NCI-H2196 treated with DMSO at 0.1 percent for 48 hours (cell line): ENCODE results near the gene PEX1.
A peak's percentile ranks its signal among the peaks of the same experiment; 100 is the strongest.
"Not testable (repeated sequence)": the region's sequence is repeated elsewhere in the genome, so short reads cannot be mapped to it uniquely, and the experiment has no call there.

Source experiments
- DNase-seq: peaks from one replicate; lab custom pipeline; 2025; ENCODE audit not compliant: unreplicated experiment; lab: John Stamatoyannopoulos, UW

PEX1 gene

DNA sequence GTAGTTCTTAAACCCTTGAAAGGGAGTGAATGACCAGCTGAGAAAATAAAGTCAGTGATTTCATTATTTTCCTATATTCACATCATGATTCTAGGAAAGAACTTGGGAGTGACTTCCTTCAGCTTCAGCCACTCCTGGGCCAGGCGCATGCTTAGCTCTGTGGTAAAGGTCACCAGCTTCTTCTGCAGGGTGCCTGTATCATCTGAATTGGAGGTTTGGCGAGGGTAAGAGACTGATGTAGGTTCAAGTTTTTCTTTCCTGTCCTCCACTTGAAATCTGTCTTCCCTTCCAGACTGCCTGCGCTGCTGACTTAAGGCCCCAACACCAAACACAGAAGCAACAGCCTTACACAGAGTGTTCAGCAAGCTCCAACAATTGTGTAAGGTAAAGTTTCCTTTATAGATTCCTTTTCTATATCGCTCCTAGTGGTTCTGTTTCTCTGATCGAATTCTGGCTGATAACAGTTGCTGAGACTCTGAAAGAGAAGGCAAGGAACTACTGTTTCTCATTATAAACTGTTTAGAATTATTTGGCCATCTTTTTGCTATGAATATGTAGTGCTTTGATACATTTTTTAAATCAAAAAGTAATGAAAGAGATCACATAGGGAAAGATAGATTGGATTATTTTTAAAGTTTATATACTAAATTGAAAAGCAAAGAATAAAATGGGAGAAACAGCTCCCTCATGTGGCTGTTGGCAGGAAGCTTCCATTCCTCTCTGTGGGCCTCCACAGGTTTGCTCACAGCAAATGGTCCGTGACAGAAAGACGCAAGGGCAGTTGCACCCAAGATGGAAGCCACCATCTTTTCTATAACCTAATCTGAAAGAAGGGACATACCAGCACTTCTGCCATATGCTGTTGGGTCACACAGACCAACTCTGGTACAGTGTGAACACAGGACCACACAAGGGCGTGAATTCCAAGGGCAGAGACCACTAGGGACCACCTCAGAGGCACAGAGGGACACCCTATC lies 67.0 kb downstream of the PEX1 start:
- peak; percentile 69 for DNase-seq

DNA sequence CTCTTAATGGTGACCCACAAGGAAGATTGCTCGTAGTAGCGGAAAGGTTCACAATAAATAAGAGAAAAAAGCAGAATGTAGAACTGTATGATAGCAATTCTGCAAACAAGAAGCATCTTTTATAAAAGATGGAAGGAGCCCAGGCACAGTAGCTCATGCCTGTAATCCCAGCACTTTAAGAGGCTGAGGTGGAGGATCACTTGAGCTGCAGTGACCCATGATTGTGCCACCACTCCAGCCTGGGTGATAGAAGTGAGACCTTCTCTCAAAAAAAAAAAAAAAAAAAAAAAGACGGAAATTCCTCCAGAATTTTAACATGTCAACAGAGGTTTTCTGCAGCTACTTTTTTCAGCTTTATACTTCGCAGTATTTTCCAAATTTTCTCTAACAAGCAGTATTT lies 67.8 kb downstream of the PEX1 start:
- DNase-seq, result no peak

DNA sequence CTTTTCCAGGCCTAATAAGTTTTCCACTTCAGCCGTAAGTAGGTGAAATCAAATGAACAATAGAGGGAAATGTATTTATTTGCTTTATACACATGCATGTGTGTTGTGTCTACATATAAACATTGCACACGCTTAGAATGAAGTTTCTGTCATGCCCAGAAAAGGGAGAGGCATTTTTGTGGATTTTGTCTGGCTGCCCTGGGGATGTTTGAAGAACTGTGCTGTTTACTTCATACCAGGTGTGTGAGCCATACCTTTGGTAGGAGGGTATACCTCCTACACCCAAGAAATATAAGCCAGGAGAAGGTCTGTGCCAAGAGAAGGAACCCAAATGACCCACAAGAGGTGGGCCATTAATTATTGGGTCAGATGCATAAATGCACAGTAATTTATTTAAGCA lies 68.2 kb downstream of the PEX1 start:
- no peak for DNase-seq

DNA sequence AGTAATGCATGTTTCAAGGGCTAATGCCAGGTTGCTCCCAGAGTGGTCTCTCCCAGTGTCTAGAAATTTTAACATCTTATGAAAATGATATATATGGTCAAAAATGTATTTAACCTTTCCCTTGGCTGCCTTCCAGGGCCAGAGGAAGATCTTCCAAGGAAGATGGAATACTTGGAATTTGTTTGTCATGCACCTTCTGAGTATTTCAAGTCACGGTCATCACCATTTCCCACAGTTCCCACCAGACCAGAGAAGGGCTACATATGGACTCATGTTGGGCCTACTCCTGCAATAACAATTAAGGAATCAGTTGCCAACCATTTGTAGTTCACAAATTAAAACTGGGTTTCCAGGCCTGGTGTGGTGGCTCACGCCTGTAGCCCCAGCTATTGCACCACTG lies 72.1 kb downstream of the PEX1 start:
- no peak for DNase-seq

DNA sequence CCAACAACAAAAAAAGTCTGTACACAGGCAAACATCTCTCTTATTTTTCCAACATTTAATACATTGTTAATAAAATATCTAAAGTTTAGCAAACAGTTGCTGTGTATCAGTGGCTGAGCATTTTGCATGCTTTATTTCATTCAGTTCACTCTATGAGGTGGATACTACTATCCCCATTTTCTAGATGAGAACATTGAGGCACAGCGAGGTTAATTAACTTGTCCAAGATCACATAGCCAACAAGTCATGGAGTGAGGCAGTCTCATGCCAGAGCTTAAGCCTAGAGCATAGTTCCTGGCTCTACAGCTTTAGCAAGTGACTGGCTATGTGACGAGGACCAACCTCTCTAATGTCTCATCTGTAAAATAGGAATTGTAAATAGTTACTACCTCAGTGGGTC lies 76.7 kb downstream of the PEX1 start:
- DNase-seq, result no peak

DNA sequence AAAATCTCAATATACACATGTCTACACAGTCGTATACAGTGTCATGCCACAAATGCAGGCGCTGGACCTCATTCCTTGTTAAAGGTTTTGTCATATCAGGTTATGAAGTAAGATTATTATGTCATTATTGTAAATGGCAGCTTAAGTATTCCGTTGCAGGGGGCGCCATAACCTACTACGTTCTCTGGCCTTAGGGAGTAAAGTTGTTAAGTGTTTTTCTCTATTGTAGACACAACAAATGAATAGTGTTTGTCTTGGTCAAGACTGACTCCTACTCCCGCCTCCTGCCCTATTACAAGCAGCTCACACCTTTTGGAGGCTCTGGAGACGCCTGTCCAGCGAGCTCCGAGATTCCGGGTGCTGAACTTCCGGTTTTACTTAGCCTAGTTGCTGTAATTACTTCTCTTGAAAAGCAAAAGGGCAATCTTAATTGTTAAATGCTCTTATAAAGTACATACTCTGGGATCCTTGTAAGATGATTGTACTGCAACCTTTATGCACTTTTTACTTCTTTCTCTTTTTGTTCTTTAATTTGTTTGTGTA lies 80.0 kb downstream of the PEX1 start:
- DNase-seq, result peak; percentile 78

DNA sequence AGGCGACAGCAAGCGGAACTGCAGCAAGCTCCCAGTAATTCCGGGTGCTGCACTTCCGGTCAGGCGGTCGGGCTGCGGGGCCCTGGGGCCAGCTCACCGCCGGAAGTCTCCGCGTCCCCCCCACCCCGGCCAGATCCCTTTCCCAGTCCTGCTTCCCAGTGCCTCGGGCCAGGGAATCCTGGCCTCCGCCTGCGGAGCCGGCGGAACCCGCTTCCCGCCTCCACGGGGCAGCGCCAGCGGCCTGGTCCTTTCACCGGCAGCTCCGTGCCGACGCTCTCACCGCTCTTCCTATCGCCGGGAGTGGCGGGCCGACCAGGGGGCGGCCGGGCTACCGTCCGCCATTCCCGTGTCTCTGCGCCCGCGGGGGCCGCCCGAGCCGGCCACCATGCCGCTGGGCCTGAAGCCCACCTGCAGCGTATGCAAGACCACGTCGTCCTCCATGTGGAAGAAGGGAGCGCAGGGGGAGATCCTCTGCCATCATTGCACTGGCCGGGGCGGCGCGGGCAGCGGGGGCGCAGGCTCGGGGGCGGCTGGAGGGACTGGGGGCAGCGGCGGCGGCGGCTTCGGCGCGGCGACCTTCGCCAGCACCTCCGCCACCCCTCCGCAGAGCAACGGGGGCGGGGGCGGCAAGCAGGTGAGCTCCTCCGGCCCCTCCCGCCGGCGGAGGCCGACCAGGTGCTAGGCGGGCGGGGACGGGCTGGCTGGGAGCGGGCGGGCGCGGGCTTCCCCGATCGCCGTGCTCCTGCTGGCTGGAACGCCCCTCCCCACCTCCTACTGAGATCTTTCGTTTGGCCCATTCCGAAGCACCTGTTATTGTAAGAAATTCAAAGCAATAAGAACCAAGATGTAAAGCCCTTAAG lies 80.7 kb downstream of the PEX1 start, which contains the start of gene GATAD1:
GATAD1 (plus strand) TSS at position 138 of the 860 bp plus-strand sequence; CDS start at position 386, 248 bp downstream.
- peak; percentile 97 for DNase-seq

DNA sequence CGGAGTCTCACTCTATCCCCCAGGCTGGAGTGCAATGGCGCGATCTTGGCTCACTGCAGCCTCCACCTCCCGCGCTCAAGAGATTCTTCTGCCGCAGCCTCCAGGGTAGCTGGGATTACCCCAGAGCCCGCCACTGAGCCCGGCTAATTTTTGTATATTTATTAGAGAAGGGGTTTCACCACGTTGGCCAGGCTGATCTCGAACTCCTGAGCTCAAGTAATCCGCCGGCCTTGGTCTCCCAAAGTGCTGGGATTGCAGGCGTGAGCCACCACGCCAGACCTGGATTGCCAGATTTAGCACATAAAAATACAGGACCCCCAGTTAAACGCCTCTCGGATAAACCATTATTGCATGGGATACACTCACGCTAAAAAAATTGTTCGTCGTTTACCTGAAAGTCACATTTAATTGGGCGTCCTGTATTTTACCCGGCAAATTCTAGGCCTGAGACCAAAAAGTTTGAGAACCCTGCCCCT lies 81.4 kb downstream of the PEX1 start:
- DNase-seq, result no peak

DNA sequence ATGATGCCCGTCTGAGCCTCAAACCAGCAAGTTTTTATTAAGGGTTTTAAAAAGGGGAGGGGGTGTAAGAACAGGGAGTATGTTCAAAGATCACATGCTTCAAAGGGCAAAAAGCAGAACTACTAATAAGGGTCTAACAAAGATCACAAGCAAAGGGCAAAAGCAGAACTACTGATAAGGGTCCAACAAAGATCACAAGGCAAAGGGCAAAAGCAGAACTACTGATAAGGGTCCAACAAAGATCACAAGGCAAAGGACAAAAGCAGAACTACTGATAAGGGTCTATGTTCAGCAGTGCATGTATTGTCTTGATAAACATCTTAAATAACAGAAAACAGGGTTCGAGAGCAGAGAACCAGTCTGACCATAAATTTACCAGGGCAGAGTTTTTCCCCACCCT lies 85.6 kb downstream of the PEX1 start:
- not testable (repeated sequence) for DNase-seq

DNA sequence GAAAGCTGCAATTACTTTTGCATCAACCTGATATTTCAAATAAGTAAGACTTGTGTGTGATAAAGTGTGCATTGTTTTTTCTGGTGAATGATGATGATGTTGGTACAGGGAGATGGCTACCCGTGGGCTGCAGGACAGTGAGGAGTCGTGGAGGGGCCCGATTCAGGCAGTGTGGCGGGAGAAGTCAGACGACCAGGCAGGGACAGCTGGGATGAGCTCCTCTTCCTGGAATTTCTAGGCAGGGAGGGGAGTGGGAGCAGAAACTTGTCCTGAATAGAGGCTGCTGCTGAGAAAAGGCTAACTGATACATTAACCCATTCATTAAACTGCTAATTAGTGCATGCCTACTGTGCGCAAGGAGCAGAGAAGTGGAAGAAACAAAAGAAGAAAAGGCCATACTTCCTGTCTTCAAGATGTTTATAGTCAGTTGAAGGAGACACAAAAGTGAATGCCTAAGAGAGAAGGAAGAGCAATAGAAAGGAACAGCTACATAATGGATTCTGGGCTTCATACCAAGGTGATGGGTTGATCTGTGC lies 90.3 kb downstream of the PEX1 start:
- no peak for DNase-seq
